ENCODE measurements around the gene GFRA4.

GFRA4 gene

DNA sequence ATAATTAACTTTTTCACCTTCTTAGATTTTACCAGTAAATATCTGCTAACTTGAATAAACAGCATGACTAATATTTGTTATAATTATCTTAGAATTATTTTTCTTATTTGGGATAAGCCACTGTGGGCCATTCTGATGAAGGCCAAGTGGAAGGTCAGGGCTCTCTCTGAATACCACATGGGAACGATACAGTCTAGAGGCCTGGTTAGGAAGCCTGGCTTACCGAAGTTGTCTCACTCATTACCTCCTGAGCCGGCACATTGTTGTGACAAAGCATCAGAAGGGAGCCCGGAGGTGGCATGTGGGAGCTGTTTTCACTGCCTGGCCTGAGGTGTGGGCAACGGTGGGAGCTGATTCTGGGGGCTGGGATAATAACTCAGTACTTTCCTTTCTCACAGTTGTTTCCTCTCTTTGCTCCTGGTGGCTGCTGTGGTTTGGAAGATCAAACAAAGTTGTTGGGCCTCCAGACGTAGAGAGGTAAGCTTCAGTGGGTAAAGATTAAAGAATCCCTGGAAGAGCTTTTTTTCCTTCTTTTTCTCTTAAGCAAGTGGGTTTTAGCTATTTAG, 29.2 kb downstream of the GFRA4 start:
- in situ Hi-C loops (cut with HindIII; ENCODE audit: low sequenced_read_pairs), result no loop called here
- H3K4me3 ChIP-seq (ENCODE audit: low read depth, low read length), result no peak overlapping the region
- no peak for DNase-seq (ENCODE audit: low read depth)
- TF ChIP-seq, protein P1, sequence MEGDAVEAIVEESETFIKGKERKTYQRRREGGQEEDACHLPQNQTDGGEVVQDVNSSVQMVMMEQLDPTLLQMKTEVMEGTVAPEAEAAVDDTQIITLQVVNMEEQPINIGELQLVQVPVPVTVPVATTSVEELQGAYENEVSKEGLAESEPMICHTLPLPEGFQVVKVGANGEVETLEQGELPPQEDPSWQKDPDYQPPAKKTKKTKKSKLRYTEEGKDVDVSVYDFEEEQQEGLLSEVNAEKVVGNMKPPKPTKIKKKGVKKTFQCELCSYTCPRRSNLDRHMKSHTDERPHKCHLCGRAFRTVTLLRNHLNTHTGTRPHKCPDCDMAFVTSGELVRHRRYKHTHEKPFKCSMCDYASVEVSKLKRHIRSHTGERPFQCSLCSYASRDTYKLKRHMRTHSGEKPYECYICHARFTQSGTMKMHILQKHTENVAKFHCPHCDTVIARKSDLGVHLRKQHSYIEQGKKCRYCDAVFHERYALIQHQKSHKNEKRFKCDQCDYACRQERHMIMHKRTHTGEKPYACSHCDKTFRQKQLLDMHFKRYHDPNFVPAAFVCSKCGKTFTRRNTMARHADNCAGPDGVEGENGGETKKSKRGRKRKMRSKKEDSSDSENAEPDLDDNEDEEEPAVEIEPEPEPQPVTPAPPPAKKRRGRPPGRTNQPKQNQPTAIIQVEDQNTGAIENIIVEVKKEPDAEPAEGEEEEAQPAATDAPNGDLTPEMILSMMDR (IDR thresholded peaks at IDR 0.05; ENCODE audit: low read depth, low read length, missing control alignments), result no peak

DNA sequence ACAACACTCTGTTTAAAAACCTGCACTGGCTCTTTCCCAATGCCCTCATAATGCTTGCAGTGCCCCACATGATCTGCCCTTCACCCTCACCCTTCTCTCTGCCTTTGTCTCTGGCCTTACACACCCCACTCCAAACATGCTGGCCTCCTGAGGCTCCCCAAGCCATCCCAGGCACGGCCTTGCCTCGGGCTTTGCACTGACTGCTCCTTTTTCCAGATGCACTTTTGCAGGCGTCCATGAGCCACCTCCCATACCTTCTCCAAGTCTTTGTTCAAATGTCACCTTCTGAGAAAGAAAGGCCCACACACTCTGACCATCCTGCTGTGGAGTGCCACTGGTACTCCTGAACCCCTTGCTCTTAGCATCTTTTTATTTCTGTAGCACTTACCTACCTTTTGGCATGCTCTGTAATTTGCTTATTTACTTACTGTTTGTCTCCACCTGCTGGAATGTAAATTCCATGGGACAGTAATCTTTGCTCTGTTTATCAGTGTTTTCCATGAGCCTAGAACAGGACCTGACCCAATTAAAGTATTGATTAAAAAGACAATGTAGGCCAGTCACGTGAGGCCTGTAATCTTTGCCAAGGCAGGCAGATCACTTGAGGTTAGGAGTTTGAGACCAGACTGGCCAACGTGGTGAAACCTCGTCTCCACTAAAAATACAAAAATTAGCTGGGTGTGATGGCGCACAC, 30.7 kb downstream of the GFRA4 start:
- in situ Hi-C loops (cut with HindIII; ENCODE audit: low sequenced_read_pairs), result no loop called here
- no peak overlapping the region for H3K4me3 ChIP-seq (ENCODE audit: low read depth, low read length)
- TF ChIP-seq, protein P1 (IDR thresholded peaks at IDR 0.05; ENCODE audit: low read depth, low read length, missing control alignments), result no peak
- no peak for DNase-seq (ENCODE audit: low read depth)

DNA sequence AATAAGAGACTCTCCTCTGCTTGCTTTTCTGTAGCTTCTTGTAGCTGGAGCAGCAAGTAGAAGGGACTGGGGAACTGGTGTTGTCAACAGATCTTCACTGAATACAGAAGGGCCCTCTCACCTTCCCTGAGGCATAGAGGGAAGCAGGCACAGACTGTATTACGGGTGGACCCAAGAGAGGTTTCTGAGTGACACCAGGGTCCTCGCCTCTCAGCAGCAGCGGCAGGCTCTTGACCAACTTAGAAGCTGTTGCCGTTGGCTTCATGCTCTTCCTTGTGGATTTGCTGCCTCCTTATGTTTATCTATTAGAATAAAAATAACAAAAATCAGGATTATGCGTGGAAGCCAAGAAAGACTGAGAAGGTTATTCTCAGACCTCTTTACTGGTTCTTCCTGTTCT, 31.7 kb downstream of the GFRA4 start:
- in situ Hi-C loops (cut with HindIII; ENCODE audit: low sequenced_read_pairs), result no loop called here
- TF ChIP-seq, protein P1 (IDR thresholded peaks at IDR 0.05; ENCODE audit: low read depth, low read length, missing control alignments), result no peak
- no peak overlapping the region for H3K4me3 ChIP-seq (ENCODE audit: low read depth, low read length)
- DNase-seq (ENCODE audit: low read depth), result no peak

DNA sequence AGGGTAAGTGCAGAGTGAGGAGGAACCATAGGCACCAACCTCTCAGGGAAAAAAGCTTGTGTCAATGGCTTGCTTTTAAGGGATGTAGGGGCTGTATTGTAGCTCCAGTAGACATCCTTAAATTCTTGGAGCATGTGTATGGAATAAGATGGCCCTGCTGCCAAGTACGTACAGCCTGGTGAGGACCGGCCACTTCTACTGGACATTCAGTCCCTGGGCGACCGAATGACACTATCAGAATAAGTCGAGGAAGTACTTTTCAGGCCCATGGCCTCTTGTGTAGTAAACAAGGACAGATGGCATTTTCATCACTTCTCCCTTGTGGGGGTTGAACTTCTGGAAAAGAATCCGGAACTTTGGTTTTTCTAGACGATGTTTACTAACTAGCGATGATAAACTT, 32.8 kb downstream of the GFRA4 start:
- in situ Hi-C loops (cut with HindIII; ENCODE audit: low sequenced_read_pairs), result no loop called here
- no peak for DNase-seq (ENCODE audit: low read depth)
- TF ChIP-seq, protein P1 (IDR thresholded peaks at IDR 0.05; ENCODE audit: low read depth, low read length, missing control alignments), result no peak
- H3K4me3 ChIP-seq (ENCODE audit: low read depth, low read length), result no peak overlapping the region

DNA sequence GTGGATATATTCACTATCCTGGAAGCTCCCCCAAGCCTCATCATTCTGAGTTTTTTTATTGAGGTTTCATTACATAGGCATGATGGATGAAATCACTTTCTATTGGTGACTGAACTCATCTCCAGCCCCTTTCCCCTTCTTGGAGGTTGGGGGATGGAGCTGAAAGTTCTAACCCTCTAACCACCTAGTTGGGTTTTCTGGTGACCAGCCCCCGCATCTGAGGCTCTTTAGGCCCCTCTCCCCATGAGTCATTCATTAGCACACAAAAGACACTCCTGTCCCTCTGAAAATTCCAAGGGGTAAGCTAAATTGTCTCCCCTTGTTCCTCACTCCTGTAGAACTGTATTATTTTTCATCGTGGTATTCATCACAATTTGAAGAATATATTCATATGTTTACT, 33.3 kb downstream of the GFRA4 start:
- DNase-seq (ENCODE audit: low read depth), result no peak
- H3K4me3 ChIP-seq (ENCODE audit: low read depth, low read length), result no peak overlapping the region
- TF ChIP-seq, protein P1 (IDR thresholded peaks at IDR 0.05; ENCODE audit: low read depth, low read length, missing control alignments), result no peak
- in situ Hi-C loops (cut with HindIII; ENCODE audit: low sequenced_read_pairs), result no loop called here

DNA sequence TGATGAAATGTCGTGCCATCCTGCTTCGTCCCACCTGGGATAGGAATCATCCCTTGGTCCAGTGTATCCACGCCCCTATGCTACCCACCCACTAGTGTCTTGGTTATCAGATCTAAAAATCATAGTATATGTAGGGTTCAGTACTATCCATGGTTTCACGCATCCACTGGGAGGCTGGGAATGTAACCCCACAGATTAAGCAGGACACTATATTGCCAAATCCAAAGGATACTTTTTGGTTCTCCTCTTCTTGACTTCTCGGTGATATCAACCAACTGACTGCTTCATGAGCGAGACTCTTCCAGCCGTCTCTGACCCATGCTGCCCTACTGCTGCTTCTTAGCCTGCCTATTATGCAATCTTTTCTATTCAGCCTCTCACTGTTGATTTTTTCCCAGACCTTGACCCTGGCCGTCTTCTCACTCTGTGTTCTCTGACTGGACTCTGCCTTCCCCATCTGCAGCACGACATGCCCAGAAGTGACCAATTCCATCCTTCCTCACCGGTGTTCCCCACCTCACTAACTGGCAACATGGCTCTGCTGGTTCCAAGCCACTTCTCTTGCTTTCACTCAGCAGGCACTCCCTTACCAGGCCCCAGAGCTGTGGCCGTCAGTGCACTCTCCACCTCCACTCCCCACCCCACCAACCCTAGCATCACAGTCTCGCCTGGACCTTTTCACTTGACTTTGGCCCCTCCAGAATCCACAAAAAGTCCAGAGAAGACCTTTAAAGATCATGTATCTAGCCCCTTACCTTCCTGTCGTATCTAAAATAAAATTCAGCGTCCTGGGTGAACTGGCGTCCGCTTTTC, 34.5 kb downstream of the GFRA4 start:
- no peak overlapping the region for H3K4me3 ChIP-seq (ENCODE audit: low read depth, low read length)
- in situ Hi-C loops (cut with HindIII; ENCODE audit: low sequenced_read_pairs), result no loop called here
- TF ChIP-seq, protein P1 (IDR thresholded peaks at IDR 0.05; ENCODE audit: low read depth, low read length, missing control alignments), result no peak
- no peak for DNase-seq (ENCODE audit: low read depth)
